NCI-H2227 (cell line): Measurements from ENCODE around the gene PTCD1.
"Not testable (repeated sequence)": the region's sequence is repeated elsewhere in the genome, so short reads cannot be mapped to it uniquely, and the experiment has no call there.

ENCODE experiments used
- DNase-seq: peaks from one replicate; lab custom pipeline; 2025; ENCODE audit not compliant: unreplicated experiment; lab: John Stamatoyannopoulos, UW

PTCD1 gene

GRCh38 chr7:99452541-99452940 lies 13.9 kb upstream of the PTCD1 start:
- DNase-seq = no peak

- no peak for DNase-seq
Measured at GRCh38 chr7:99451936-99452335, 13.3 kb upstream of the PTCD1 start.

- no peak for DNase-seq
Measured at GRCh38 chr7:99449326-99449725, 10.7 kb upstream of the PTCD1 start.

- DNase-seq = no peak
Measured at GRCh38 chr7:99448855-99449254, 10.3 kb upstream of the PTCD1 start.

GRCh38 chr7:99447943-99448342 lies 9.3 kb upstream of the PTCD1 start:
- peak; percentile 15 for DNase-seq

- DNase-seq = no peak
Measured at GRCh38 chr7:99446096-99446495, 7.5 kb upstream of the PTCD1 start.

- DNase-seq = no peak
Measured at GRCh38 chr7:99440195-99440594, 1.6 kb upstream of the PTCD1 start.

GRCh38 chr7:99437946-99438572 lies 539 bp downstream of the PTCD1 start:
- no peak for DNase-seq

- no peak for DNase-seq
Measured at GRCh38 chr7:99433158-99433557, 5.4 kb downstream of the PTCD1 start.

GRCh38 chr7:99431756-99432540 lies 6.7 kb downstream of the PTCD1 start:
- not testable (repeated sequence) for DNase-seq

GRCh38 chr7:99429756-99430155 lies 8.8 kb downstream of the PTCD1 start:
- no peak for DNase-seq

- no peak for DNase-seq
Measured at GRCh38 chr7:99428972-99429566, 9.5 kb downstream of the PTCD1 start.

- DNase-seq = no peak
Measured at GRCh38 chr7:99424932-99425730, 13.5 kb downstream of the PTCD1 start.

GRCh38 chr7:99422625-99423024 lies 16.0 kb downstream of the PTCD1 start:
- DNase-seq = no peak

- peak; percentile 52 for DNase-seq
Measured at GRCh38 chr7:99422186-99422585, 16.4 kb downstream of the PTCD1 start.

GRCh38 chr7:99420986-99421385 lies 17.6 kb downstream of the PTCD1 start:
- no peak for DNase-seq

- DNase-seq = no peak
Measured at GRCh38 chr7:99420213-99420612, 18.4 kb downstream of the PTCD1 start.

GRCh38 chr7:99419323-99420021 lies 19.1 kb downstream of the PTCD1 start:
- DNase-seq = no peak

- DNase-seq = no peak
Measured at GRCh38 chr7:99418260-99418659, 20.3 kb downstream of the PTCD1 start.

- DNase-seq = peak; percentile 78
Measured at GRCh38 chr7:99415513-99416127, 23.0 kb downstream of the PTCD1 start.
